NCI-H1436 treated with DMSO at 0.1 percent for 48 hours (cell line): ENCODE measurements around the gene ALOXE3.

Experiments used
- DNase-seq: peaks from one replicate; lab custom pipeline; 2025; lab: John Stamatoyannopoulos, UW

ALOXE3 gene

GRCh38 chr17:8117980-8118768 lies at the start of gene ALOXE3:
Gene ALOXE3 (minus strand): TSS chr17:8118514. CDS start chr17:8117990, 524 bp downstream.
- no peak for DNase-seq

- DNase-seq, result no peak
Observed at GRCh38 chr17:8167526-8167925, 49.2 kb upstream of the ALOXE3 start.

- DNase-seq, result no peak
Observed at GRCh38 chr17:8166731-8167130, 48.4 kb upstream of the ALOXE3 start.

GRCh38 chr17:8164815-8165131 lies 46.5 kb upstream of the ALOXE3 start:
- no peak for DNase-seq

- DNase-seq, result no peak
Observed at GRCh38 chr17:8163978-8164814, 45.9 kb upstream of the ALOXE3 start.

GRCh38 chr17:8162997-8163977 lies 45.0 kb upstream of the ALOXE3 start:
- DNase-seq, result no peak

- no peak for DNase-seq
Observed at GRCh38 chr17:8162233-8162996, 44.1 kb upstream of the ALOXE3 start, which contains the start of gene VAMP2. Gene VAMP2 (minus strand): TSS chr17:8162948. CDS start chr17:8162879, 69 bp downstream.

- DNase-seq, result no peak
Observed at GRCh38 chr17:8161289-8162232, 43.2 kb upstream of the ALOXE3 start.

GRCh38 chr17:8160741-8161221 lies 42.5 kb upstream of the ALOXE3 start:
- no peak for DNase-seq

- DNase-seq, result no peak
Observed at GRCh38 chr17:8160224-8160577, 41.9 kb upstream of the ALOXE3 start.

GRCh38 chr17:8159459-8160223 lies 41.3 kb upstream of the ALOXE3 start:
- DNase-seq, result no peak

GRCh38 chr17:8159032-8159400 lies 40.7 kb upstream of the ALOXE3 start:
- DNase-seq, result no peak

- DNase-seq, result peak; percentile 17
Observed at GRCh38 chr17:8158267-8159031, 40.1 kb upstream of the ALOXE3 start.

- DNase-seq, result peak; percentile 98
Observed at GRCh38 chr17:8156246-8156992, 38.1 kb upstream of the ALOXE3 start.

- no peak for DNase-seq
Observed at GRCh38 chr17:8155996-8156245, 37.6 kb upstream of the ALOXE3 start.

GRCh38 chr17:8155231-8155995 lies 37.1 kb upstream of the ALOXE3 start:
- DNase-seq, result no peak

- no peak for DNase-seq
Observed at GRCh38 chr17:8154608-8155155, 36.4 kb upstream of the ALOXE3 start.
